ENCODE results near the gene GPRC5D.

Gene GPRC5D

DNA sequence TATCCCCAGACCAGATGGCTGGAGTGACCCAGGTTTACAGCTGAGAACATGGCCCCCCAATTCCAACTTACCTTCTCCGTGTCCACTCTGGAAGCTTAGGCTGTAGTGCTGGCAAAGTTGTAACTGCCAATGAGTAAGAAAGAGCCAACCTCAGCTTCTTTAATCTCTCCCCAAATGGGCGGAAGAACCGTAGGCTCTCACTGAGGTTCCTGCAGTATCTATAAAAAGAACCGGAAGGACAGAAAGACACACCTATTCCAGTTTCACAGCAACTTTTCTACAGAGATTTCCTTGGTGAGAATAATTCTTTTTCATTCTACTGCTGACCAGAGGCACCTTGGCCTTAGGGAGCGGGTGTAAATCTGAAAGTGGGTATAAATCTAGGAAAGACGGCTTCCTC, at the start of gene GPRC5D:
Gene GPRC5D, minus strand, starts transcription at position 135 of the 400 bp plus-strand sequence. CDS start 1,786 bp downstream, outside the sequence.
- DNase-seq: no peak

DNA sequence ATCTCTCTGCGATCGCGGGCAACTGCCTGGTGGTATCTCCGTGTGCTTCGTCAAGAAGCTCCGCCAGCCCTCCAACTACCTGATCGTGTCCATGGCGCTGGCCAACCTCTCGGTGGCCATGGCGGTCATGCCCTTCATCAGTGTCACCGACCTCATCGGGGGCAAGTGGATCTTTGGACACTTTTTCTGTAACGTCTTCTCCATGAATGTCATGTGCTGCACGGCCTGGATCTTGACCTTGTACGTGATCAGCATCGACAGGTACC, 49.7 kb upstream of the GPRC5D start:
- DNase-seq: no peak

DNA sequence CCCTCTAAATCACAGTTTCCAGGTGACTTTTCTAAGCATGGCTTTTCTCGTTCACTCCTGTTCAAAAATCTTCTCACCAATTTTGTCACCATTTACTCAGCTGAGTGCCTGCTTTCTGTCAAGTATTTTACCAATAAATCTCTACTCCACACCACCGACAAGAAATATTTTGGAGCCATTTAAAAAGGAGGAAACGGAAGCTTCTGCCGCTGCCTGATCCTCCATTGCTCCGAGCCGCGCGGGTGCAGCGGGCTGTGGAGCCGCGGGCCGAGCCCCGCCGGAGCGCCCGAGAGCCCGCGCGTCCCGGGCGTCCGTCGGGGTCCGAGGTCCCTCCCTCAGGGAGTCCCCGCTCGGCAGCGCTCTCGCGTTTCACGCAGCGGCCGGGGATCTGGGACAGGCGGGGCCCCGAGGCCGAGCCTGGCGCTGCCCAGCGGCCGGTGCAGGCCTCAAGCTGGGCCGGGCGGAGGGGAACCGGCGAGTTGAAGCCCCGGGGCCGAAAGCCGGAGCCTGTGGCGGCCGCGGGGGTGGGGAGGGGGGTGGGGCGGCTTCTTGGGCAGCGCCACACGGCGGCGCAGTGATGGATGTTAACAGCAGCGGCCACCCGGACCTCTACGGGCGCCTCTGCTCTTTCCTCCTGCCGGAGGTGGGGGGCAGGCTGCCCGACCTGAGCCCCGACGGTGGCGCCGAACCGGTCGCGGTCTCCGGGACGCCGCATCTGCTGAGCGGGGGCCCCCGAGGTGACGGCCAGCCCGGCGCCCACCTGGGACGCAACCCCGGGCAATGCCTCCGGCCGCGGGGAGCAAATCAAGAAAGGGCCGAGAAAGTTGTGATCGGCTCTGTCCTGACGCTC, 49.2 kb upstream of the GPRC5D start:
- peak; percentile 43 for DNase-seq

DNA sequence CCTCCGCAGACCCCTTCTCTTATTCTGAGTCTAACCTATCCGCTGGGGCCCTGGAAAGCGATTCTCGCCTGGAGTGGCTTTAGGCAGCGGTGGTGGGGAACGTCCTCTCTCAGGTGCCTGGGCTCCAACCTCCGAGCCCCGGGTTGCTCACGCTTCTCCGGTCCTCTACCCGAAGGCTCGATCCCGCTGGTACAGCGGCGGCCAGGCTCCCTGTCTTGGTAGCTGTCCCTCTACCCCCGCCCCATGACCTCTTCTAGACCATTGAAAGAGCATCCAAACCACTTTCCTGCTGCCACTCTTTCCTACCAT, 48.6 kb upstream of the GPRC5D start:
- DNase-seq: peak; percentile 44

DNA sequence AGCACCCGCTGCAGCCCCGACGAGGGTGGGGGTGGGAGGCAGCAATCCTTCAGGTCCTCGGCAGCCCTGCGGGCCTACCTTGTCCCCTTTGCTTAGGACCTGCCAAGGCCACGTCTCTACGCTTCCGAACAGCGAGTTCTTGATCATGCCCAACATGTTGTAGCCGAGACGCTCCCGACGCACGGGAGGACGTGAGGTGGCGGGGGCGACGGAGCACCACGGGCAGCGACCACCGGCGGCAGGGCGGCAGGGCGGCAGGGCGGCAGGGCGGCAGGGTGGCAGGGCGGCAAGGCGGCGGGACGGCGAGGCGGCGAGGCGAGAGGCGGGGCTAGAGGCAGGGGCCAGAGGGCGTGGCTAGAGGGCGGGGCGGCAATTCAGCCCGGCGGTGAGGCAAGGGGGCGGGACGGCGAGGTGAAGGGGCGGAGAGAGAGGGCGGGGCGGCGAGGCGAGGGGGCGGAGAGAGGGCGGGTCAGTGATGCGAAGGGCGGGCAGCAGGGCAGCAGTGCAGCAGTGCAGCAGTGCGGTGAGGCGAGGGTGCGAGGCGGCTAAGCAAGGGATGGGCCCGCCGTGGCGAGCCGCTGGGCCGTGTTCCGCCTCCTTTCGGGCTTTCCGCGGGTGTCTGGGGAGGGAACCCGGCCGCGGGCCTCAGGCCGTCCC, 48.1 kb upstream of the GPRC5D start, which contains the start of gene HEBP1:
Gene HEBP1, minus strand, starts transcription at position 307 of the 657 bp plus-strand sequence. Its CDS starts 151 bp downstream, at position 156.
- peak; percentile 96 for DNase-seq

DNA sequence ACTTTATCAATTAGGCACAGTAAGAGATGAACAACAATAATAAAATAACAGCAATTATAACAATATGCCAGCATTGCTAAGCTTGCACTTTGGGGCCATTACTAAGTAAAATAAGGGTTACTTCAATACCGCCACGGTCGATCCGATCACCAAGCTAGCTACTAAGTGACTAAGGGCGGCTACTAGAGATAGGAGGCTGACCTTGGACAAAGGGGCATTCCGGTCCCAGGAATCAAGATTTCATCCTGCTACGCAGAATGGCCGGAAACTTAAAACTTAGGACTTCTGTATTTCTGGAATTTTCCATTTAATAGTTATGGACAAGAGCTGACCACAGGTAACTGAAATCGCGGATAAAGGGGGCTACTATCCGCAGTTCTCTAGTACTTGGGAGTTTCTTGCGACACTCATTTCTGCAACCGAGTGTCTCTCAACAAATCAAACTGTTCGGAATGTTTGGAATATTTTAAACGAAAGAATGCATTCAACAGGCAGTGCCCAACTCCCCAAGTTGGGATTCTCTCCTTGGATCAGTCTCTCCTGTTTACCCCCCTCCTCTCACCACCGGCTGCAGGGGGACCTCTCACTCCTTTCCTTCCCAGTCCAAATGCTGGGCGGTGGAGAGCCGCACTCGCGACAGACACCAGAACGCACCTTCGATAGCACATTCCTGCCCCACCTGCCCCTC, 47.4 kb upstream of the GPRC5D start:
- no peak for DNase-seq

DNA sequence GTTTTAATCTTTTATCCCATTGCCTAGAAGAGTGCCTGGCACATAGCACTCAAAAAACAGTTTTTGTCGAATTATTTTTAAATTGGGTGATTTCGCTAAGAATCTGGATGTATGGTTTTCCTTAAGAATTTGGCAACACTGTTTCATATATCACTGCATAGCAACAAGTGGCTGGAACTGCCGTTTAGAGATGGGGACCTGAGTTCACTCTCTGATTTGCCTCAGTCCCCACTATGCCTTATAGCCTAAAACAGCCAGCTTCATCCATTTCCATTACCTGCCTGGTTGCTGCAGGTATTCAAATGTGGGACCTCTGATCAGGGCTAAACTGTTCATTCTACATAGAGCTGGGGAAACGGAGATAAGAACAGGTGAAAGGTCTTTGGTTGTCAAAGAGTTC, 46.3 kb upstream of the GPRC5D start:
- no peak for DNase-seq

DNA sequence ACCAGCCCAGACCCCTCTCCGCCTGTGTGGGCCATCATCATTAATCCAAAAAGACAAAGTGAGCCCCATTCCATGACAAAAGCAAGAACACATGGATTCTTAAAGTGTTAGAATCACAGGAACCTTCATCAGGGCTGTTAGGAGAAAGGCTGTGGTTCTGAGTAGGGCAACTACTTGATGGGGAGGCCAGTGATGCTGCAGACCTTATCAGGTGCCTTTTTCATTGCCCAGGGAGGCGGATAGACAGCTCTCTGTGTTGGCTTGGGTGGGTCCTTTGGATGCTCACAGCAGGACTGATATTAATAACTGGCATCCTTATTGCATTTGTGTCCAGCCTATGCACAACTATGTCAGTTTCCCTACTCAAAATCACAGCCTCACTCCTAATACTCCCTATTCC, 45.8 kb upstream of the GPRC5D start:
- no peak for DNase-seq

DNA sequence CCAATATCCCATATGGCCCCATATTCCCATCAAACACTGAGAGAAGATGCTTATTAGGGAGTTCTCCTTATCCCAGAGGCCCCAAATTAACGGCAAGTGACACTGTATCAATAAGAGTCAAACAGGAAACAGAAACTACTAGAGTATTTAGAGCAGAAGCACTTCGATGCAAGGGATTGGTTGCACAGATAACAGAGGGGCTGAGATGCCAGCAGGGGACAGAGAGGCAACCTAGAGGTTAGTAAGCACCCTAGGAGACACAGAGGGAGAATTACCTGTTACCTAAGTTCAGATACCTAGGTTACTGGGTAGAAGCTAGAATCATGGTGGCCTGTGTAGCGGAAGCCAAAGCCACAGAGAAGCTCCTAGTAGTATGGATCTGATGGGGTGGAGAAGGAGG, 45.2 kb upstream of the GPRC5D start:
- DNase-seq: no peak

DNA sequence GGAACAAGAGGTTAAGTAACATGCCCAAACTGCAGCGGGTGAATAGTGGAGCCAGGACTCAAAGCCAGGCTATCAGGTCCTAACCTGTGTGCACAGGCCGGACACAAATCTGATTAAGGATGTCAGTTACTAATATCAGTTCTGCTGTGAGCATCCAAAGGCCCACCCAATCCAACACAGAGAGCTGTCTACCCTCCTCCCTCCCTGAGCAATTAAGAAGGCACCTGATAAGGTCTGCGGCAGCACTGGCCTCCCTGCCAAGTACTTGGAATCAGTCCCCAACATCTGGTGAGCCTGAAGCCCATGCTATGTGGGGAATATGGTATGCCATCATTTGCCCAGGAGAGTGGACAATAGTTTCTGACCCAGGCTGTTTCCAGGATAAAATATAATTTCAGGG, 44.2 kb upstream of the GPRC5D start:
- DNase-seq: no peak

DNA sequence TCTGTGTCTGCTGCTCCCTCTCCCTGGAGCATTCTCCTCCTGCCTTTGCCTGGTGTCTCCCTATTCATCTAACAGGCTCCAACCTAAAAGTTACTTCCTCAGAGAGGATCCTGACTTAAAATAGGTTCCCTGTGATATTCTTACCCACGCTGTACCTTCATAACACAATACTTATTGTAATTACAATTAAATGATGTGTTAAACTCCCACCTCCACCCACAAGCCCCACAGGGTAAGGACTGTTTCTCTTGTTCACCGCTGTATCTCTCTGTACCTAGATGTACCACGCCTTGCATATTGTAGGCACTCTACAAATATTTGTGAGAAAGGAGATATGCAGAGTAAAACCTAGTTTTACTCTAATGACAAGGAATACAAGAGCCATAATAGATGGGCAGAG, 43.1 kb upstream of the GPRC5D start:
- no peak for DNase-seq

DNA sequence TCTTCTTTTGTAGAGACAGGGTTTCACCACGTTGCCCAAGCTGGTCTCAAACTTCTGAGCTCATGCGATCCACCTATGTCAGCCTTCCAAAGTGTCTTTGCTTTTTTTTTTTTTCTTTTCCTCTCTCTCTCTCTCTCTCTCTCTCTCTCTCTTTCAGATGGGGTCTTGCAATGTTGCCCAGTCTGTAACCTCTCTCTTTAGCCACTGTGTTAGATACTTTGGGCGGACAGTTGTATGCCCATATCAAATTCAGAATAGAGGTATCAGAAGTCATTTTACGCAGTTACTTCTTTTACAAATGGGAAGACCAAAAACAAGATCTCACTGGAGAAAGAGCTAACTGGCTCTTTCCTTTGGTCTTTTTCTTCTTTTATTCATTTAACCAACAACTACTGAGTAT, 41.4 kb upstream of the GPRC5D start:
- no peak for DNase-seq

DNA sequence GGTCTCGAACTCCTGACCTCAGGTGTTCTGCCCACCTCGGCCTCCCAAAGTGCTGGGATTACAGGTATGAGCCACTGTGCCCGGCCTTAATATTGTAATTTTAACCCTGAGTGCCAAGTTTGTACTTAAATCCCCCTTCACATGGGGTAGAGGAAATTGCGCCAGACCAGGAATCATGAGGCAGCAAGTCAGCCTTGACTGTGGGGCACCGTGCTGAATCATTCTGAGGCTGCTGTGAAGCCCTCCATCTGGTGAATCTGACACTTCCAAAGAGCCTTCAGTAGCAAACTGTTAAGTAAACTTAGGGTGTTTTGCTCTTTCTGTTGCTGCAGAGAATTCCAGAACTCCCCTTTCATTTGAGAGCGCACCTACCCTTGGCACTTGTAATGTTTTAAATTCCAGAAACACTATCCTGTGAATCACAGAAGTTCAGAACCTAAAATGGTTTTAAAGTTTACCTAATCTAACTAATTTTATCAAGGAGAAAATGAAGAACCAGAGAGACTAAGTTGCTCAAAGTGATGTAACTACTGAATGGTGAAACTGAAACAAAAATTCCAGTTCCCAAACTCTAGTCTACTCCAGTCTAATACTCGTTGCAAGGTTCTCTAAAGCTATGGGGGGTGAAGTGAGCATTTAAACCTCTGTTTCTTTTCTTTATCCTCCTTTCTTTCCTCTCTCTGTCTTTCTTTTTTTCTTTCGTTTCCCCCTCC, 40.6 kb upstream of the GPRC5D start:
- no peak for DNase-seq

DNA sequence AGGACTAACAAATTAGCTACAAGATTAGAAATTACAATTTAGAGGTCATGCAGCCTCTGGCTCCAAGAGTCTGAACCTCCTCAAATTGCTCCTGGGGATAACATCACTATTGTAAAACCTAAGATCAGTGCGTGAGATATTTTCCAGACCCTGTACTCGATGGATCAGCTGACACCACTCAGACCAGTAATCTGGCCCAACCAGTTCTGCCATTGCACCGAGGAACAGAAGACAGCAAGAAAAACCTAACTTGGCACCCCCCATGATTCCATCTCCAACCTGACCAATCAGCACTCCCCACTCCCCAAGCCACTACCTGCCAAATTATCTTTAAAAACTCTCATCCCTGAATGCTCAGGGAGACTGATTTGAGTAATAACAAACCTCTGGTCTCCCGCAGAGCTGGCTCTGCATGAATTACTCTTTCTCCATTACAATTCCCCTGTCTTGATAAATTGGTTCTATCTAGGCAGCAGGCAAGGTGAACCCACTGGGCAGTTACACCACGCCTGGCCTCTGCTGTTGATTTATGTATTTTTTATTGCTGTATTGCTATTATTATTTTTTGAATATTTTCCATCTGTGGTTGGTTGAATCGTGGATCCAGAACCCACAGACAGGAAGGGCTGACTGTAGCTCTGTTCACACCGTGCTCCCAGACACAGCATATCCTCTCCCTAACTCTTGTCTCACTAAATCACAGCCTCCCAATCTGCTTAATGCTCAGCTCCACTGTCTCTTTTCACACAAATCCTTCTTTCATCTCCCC, 38.9 kb upstream of the GPRC5D start:
- no peak for DNase-seq

DNA sequence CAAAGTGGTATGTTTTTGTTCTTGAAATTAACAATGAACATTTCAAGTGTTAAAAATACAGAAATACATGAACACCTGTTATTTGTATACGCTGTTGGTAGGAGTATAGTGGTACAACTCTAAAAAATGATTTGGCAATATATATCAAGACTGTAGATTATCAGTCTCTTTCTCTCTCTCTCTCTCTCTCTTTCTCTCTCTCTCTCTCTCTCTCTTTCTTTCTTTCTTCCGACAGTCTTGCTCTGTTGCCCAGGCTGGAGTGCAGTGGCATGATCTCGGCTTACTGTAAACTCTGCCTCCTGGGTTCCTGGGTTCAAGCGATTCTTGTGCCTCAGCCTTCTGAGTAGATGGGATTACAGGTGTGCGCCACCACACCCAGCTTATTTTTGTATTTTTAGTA, 35.5 kb upstream of the GPRC5D start:
- no peak for DNase-seq

DNA sequence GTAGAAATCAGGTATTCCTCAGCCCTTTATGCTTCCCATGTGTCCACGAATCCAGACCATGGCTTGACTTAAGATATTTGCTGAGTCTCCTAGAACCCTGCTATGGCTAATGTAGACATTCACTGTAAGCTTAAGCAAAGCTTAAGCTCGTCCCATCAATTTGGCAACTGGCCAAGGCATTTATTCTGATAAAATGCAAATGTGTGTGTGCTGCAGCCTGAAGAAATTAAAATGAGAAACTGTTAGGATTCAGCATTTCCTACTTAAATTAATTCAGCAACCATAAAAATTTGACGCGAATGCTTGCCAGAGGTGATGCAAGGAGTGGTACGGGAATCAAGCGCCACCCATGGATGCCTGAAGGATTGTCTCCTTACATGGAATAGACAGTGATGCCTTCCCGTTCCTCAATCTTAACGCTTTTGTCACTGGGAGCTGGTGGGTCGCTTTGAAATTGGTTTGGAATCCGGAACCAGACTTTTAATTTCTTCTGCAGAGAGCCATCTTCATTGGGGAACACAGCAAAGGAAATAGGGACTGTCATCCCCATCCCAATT, 34.9 kb upstream of the GPRC5D start:
- DNase-seq: no peak

DNA sequence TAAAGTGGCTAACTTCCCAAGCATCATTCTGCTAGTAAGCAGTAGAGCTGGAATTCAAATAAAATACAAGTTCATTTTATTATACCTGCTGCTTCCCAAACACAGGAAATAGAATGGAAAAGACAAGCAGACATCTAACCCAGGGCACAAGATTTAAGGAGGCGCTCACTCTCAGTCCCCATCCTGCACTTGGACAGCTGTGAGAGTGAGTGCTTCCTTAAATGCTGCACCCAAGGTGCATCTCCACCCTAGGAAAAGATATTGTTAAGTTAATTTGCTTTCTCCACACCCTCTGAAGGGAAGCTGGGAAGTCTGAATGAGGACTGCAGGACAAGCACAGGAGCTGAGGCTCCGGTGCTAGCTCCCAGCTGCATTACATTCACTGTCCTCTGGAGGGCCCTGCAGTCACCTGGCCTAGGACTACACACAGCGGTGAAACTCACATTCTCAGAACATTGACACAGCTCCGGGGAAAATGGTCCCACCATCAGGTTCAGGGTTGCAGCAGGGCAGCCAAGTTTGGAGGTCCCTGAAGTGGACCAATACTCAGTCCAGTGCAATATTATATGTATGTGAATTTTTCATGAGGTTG, 33.9 kb upstream of the GPRC5D start:
- DNase-seq: no peak

DNA sequence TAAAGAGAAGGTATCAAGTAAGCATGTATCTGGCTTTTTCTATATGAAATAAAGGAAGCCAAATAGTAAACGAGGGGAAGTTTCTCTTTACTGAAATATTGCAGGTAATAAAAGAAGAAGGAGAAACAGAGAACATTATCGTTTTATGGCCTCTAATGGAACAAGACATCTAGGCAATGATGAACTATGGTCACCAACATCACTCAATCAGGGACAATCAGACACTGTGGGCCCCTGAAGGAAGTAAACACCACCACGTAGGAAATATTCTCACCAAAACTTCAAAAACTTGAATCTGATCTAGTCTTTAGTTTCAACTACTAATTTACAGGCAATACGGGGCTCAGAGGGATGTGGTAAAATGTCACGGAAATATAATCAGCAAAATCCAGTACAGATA, 32.2 kb upstream of the GPRC5D start:
- DNase-seq: no peak

DNA sequence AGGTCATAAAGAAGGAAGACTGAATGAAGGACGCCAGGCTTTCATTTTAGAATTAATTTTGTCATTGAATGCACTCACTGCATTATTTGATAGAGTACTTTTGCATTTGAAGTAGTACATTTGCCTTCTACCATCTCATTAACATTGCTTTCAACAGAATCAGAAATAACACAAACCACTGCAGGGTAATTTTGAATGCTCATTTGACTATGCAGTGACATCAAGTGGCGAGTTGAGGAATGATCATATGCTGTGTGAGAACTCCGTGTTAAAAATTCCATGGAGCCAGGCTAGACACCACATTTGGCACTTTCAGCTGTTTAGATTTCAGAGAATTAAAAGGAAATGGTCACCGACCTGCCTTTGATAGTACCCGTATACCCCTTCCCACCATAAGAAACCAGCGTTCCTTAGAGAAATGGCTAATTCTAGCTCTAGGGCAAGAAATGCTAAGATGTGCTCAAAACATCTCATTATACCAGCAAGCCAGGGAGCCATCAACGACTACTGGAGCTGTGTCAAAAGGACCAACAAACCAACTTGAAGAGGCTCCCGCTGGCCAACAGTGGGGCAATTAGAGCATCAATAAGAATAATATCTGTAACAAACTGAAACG, 31.6 kb upstream of the GPRC5D start:
- DNase-seq: no peak

DNA sequence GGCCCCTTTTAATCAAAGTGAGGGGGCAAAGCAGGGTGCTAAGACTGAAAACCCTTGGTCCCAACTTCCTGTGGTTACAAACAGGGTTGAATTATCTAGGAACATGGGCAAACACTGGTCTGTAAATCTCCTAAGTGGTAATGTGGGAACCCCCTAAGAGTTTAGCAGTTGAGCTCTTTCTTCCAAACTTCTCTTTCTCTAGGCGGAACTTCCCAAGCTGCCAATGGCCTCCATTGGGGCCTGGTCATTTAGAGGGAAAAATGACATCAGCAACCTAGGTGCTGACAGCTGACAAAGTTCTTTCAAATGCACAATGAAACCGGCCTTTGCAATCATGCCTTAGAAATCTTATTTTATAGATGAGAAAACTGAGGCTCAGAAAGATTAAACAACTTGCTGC, 30.4 kb upstream of the GPRC5D start:
- no peak for DNase-seq

DNA sequence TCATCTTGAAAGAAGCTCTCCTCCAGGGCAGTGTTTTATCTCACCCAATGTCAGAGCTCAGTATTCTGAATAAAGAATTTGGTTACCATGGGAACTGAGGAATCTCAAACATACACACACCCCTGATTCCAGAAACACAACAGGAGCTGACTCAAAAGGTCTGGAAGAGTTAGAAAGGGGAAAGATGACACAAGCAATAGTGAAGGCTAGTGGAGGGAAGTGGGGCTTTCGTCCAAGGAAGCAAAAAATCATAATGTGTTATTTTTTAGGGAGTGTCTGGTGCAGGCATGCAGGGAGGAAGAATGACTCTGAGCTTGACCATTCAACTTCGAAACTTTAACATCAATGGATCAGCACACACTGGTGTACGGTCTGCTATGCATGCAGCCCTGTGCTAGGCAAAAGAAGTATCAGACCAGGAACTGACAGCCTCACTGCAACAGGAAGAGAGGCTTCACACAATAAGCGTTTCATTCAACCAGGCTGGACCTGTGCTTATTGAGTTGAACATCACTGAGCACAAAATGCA, 27.8 kb upstream of the GPRC5D start:
- no peak for DNase-seq

Measured in stimulated activated naive CD4-positive, alpha-beta T cell treated with Interleukin-2 at 50 U/mL for 16 hours (primary cell).